Right forelimb (tissue), 1 donor: ENCODE results near the gene PTPRM.
"Not testable (repeated sequence)": the region's sequence is repeated elsewhere in the genome, so short reads cannot be mapped to it uniquely, and the experiment has no call there.

ENCODE experiments used
- DNase-seq: peaks from one replicate; pipeline ENCODE4 v3.0.0-alpha.2; 2018

PTPRM gene

GRCh38 chr18:8423051-8423557 is 856.0 kb downstream of the PTPRM start:
- DNase-seq = no peak

- DNase-seq = no peak
Measured at GRCh38 chr18:8424481-8424880, 857.4 kb downstream of the PTPRM start.

GRCh38 chr18:8424917-8425725 is 858.0 kb downstream of the PTPRM start:
- no peak for DNase-seq

- no peak for DNase-seq
Measured at GRCh38 chr18:8426401-8426800, 859.3 kb downstream of the PTPRM start.

GRCh38 chr18:8427339-8427738 is 860.2 kb downstream of the PTPRM start:
- DNase-seq = no peak

GRCh38 chr18:8428951-8429350 is 861.8 kb downstream of the PTPRM start:
- no peak for DNase-seq

GRCh38 chr18:8431036-8431435 is 863.9 kb downstream of the PTPRM start:
- no peak for DNase-seq

- no peak for DNase-seq
Measured at GRCh38 chr18:8433323-8433722, 866.2 kb downstream of the PTPRM start.

- DNase-seq = no peak
Measured at GRCh38 chr18:8433771-8434170, 866.7 kb downstream of the PTPRM start.

- no peak for DNase-seq
Measured at GRCh38 chr18:8435376-8435775, 868.3 kb downstream of the PTPRM start.

GRCh38 chr18:8439055-8439454 is 871.9 kb downstream of the PTPRM start:
- DNase-seq = no peak

GRCh38 chr18:8443505-8443904 is 876.4 kb downstream of the PTPRM start:
- DNase-seq = no peak

- not testable (repeated sequence) for DNase-seq
Measured at GRCh38 chr18:8446936-8447335, 879.8 kb downstream of the PTPRM start.

- no peak for DNase-seq
Measured at GRCh38 chr18:8448130-8448529, 881.0 kb downstream of the PTPRM start.

GRCh38 chr18:8450013-8450412 is 882.9 kb downstream of the PTPRM start:
- no peak for DNase-seq

GRCh38 chr18:8450898-8451665 is 884.0 kb downstream of the PTPRM start:
- no peak for DNase-seq

- no peak for DNase-seq
Measured at GRCh38 chr18:8453528-8453927, 886.4 kb downstream of the PTPRM start.

- no peak for DNase-seq
Measured at GRCh38 chr18:8454136-8454535, 887.0 kb downstream of the PTPRM start.

GRCh38 chr18:8455661-8456614 is 888.8 kb downstream of the PTPRM start:
- no peak for DNase-seq
